IPS DF 19.7 (cell line): ENCODE measurements around the gene PRKCE.
A peak's percentile ranks its signal among the peaks of the same experiment; 100 is the strongest.

Source experiments
- DNase-seq: peaks from one replicate; pipeline ENCODE4 v3.0.0-alpha.2; 2013; ENCODE audit warnings: low read depth, low spot score

PRKCE gene

GRCh38 chr2:45986509-45986908 lies 335.0 kb downstream of the PRKCE start:
- DNase-seq, result no peak

- DNase-seq, result no peak
These were observed 336.4 kb downstream of the PRKCE start for GRCh38 chr2:45987856-45988255.

- DNase-seq, result no peak
These were observed 337.4 kb downstream of the PRKCE start for GRCh38 chr2:45988879-45989278.

- DNase-seq, result no peak
These were observed 338.7 kb downstream of the PRKCE start for GRCh38 chr2:45990131-45990530.

GRCh38 chr2:45992021-45992740 lies 340.7 kb downstream of the PRKCE start:
- no peak for DNase-seq

- DNase-seq, result no peak
These were observed 341.4 kb downstream of the PRKCE start for GRCh38 chr2:45992741-45993475.

GRCh38 chr2:45993476-45993991 lies 342.1 kb downstream of the PRKCE start:
- DNase-seq, result peak; percentile 65

GRCh38 chr2:45994060-45994459 lies 342.6 kb downstream of the PRKCE start:
- no peak for DNase-seq

- no peak for DNase-seq
These were observed 349.2 kb downstream of the PRKCE start for GRCh38 chr2:46000660-46001059.

GRCh38 chr2:46001290-46001689 lies 349.8 kb downstream of the PRKCE start:
- DNase-seq, result no peak

- DNase-seq, result no peak
These were observed 350.4 kb downstream of the PRKCE start for GRCh38 chr2:46001741-46002506.

GRCh38 chr2:46002507-46002883 lies 351.0 kb downstream of the PRKCE start:
- no peak for DNase-seq

- DNase-seq, result no peak
These were observed 351.5 kb downstream of the PRKCE start for GRCh38 chr2:46002947-46003346.

- DNase-seq, result no peak
These were observed 352.5 kb downstream of the PRKCE start for GRCh38 chr2:46003903-46004473.

- no peak for DNase-seq
These were observed 355.1 kb downstream of the PRKCE start for GRCh38 chr2:46006473-46007025.

- DNase-seq, result no peak
These were observed 355.9 kb downstream of the PRKCE start for GRCh38 chr2:46007412-46007811.

- DNase-seq, result no peak
These were observed 356.8 kb downstream of the PRKCE start for GRCh38 chr2:46008091-46008870.

- no peak for DNase-seq
These were observed 357.8 kb downstream of the PRKCE start for GRCh38 chr2:46009315-46009714.

GRCh38 chr2:46009772-46010171 lies 358.3 kb downstream of the PRKCE start:
- no peak for DNase-seq

GRCh38 chr2:46010223-46010924 lies 358.9 kb downstream of the PRKCE start:
- DNase-seq, result no peak
